Endothelial cell of umbilical vein (primary cell): ENCODE data around the gene ZFP30. TPM values are rescaled to one million over a fixed set of nuclear protein-coding genes. Genes with fewer than 3 reads are reported as not detected.

Source experiments
- BruUV-seq: library from RNA; stranded (reverse); fragments of 400-500 nt; replicated peaks from 2 replicates; lab custom pipeline; 2021; lab: Mats Ljungman, UMichigan
- CTCF ChIA-PET: fragments of 300-600, 350-600 bp; sonication (Branson Sonifier 250); formaldehyde crosslinking; loops from one replicate; lab custom pipeline; 2021; ENCODE audit warnings: antibody characterized with exemption, inconsistent platforms; lab: Charles Lee
- POLR2A ChIA-PET: fragments of 300-600, 350-600 bp; sonication (Branson Sonifier 250); formaldehyde crosslinking; loops from one replicate; lab custom pipeline; 2021; ENCODE audit warnings: antibody characterized with exemption, inconsistent platforms; lab: Charles Lee
- DNase-seq: peaks from one replicate; pipeline ENCODE4 v3.0.0-alpha.2; 2011; ENCODE audit warnings: low read depth, low spot score
- FAIRE-seq: peaks from 2 replicates; lab custom pipeline; 2011; peaks lifted over from hg19 to GRCh38; lab: Jason Lieb, UNC
- H2AFZ ChIP-seq: 2 replicates; pipeline ENCODE4 v1.6.0; 2012; ENCODE audit warnings: low read depth, low read length, control low read depth, inconsistent platforms
- H3K27ac ChIP-seq: 2 replicates; pipeline ENCODE4 v1.5.1; 2011; ENCODE audit warnings: low read depth, mild to moderate bottlenecking, control low read depth, low read length, moderate library complexity; ENCODE audit not compliant: insufficient read depth
- H3K27me3 ChIP-seq, 2 experiments: 2 replicates each; pipeline versions ENCODE4 v1.6.0 to v1.6.1; 2011; ENCODE audit warnings: low read length in 2 of 2, mixed read lengths in 1 of 2; ENCODE audit not compliant: control insufficient read depth in 2 of 2, insufficient read depth in 2 of 2
- H3K36me3 ChIP-seq, 2 experiments: 2 replicates in 1 of 2; 3 replicates in 1 of 2; pipeline ENCODE4 v1.5.1; 2011; ENCODE audit warnings: low read length in 2 of 2, mild to moderate bottlenecking in 1 of 2, moderate library complexity in 1 of 2; ENCODE audit not compliant: control insufficient read depth in 2 of 2, insufficient read depth in 2 of 2; ENCODE audit errors: extremely low read depth in 1 of 2
- H3K4me1 ChIP-seq: 3 replicates; pipeline ENCODE4 v1.5.1; 2011; ENCODE audit warnings: mild to moderate bottlenecking, low read length; ENCODE audit not compliant: control insufficient read depth, insufficient read depth; ENCODE audit errors: extremely low read depth
- H3K4me2 ChIP-seq: 2 replicates; pipeline ENCODE4 v1.6.1; 2011; ENCODE audit warnings: low read length, control low read depth, mixed read lengths; ENCODE audit not compliant: insufficient read depth
- H3K4me3 ChIP-seq, 3 experiments: fragments of 200-600 bp in 1 of 3; sonication (generic), shearing (Covaris generic) in 1 of 3; replicated peaks in 1 of 3; 2 replicates each; pipeline ENCODE4 v1.5.1; 2011 to 2016; ENCODE audit warnings: control low read depth in 3 of 3, low read length in 3 of 3, mild to moderate bottlenecking in 2 of 3, inconsistent platforms in 1 of 3, low read depth in 1 of 3, moderate library complexity in 1 of 3; ENCODE audit not compliant: insufficient read depth in 1 of 3
- H3K79me2 ChIP-seq: 2 replicates; pipeline ENCODE4 v1.6.0; 2012; ENCODE audit warnings: low read length, inconsistent platforms; ENCODE audit not compliant: control insufficient read depth, insufficient read depth
- H3K9ac ChIP-seq: replicated peaks from 2 replicates; pipeline ENCODE3; 2011; ENCODE audit warnings: low read length, control low read depth; ENCODE audit not compliant: insufficient read depth; ENCODE audit errors: extremely low read depth
- H3K9me1 ChIP-seq: replicated peaks from 3 replicates; pipeline ENCODE4 v1.6.0; 2011; ENCODE audit warnings: mild to moderate bottlenecking, low read length; ENCODE audit not compliant: control insufficient read depth, insufficient read depth; ENCODE audit errors: extremely low read depth
- H3K9me3 ChIP-seq: replicated peaks from 2 replicates; pipeline ENCODE4 v1.5.1; 2012; ENCODE audit warnings: low read length, inconsistent platforms; ENCODE audit not compliant: control insufficient read depth, insufficient read depth
- H4K20me1 ChIP-seq: replicated peaks from 2 replicates; pipeline ENCODE3; 2011; ENCODE audit warnings: mild to moderate bottlenecking, low read length; ENCODE audit not compliant: control insufficient read depth, insufficient read depth; ENCODE audit errors: extremely low read depth
- CTCF ChIP-seq, 2 donors: IDR thresholded peaks; 1 replicate in 1 of 2; 2 replicates in 1 of 2; pipeline ENCODE4 v1.5.1; 2011; ENCODE audit warnings: low read length in 2 of 2, mild to moderate bottlenecking in 2 of 2, moderate library complexity in 2 of 2, control low read depth in 1 of 2, inconsistent platforms in 1 of 2, low read depth in 1 of 2; ENCODE audit not compliant: insufficient read depth in 1 of 2; ENCODE audit errors: extremely low read depth in 1 of 2
- EZH2 ChIP-seq: IDR thresholded peaks from 2 replicates; pipeline ENCODE4 v1.6.1; 2012; ENCODE audit warnings: borderline replicate concordance, low read depth, mild to moderate bottlenecking, moderate library complexity, low read length, inconsistent platforms; ENCODE audit not compliant: severe bottlenecking
- FOS ChIP-seq: IDR thresholded peaks from 2 replicates; pipeline ENCODE4 v1.6.1; 2011; ENCODE audit warnings: mild to moderate bottlenecking, low read length, moderate library complexity, borderline replicate concordance; ENCODE audit not compliant: insufficient read depth
- GATA2 ChIP-seq: IDR thresholded peaks from 2 replicates; pipeline ENCODE4 v1.7.0; 2011; ENCODE audit warnings: low read depth, mild to moderate bottlenecking, moderate library complexity, mixed read lengths, low read length; ENCODE audit not compliant: insufficient read length, insufficient read depth
- JUN ChIP-seq: IDR thresholded peaks from 2 replicates; pipeline ENCODE4 v1.6.1; 2011; ENCODE audit warnings: borderline replicate concordance, low read depth; ENCODE audit not compliant: insufficient read length, insufficient read depth
- MAX ChIP-seq: IDR thresholded peaks from 2 replicates; pipeline ENCODE4 v1.6.1; 2011; ENCODE audit not compliant: insufficient read depth, insufficient read length
- MYC ChIP-seq: IDR thresholded peaks from one replicate; pipeline ENCODE4 v1.6.1; 2011; ENCODE audit warnings: mild to moderate bottlenecking, low read depth, low read length
- POLR2A ChIP-seq: IDR thresholded peaks from 2 replicates; pipeline ENCODE4 v1.6.1; 2012; ENCODE audit warnings: low read depth, mild to moderate bottlenecking, control low read depth, low read length
- POLR2AphosphoS5 ChIP-seq: IDR thresholded peaks from 2 replicates; pipeline ENCODE4 v1.6.1; 2012; ENCODE audit warnings: low read depth, mild to moderate bottlenecking, control low read depth, low read length, moderate library complexity; ENCODE audit not compliant: insufficient read depth
- dilution Hi-C: fragments of 300-500 bp; cut with MboI; formaldehyde crosslinking; loops from one replicate; pipeline ENCODE4 v1.15.0; 2019; ENCODE audit warnings: low sequenced_read_pairs; ENCODE audit not compliant: extremely low pct_ligation_motif_present
- intact Hi-C: fragments of 100-400 bp; cut with micrococcal nuclease; formaldehyde crosslinking; loops from one replicate; pipeline ENCODE4 v1.10.0; 2022
- polyA plus RNA-seq, 4 experiments: library from polyadenylated mRNA; depleted of rRNA in 3 of 4; stranded (reverse) in 3 of 4; unstranded in 1 of 4; fragments of >200 nt; gene quantifications; 2 replicates each; pipeline versions ENCODE4 v1.2.1 to v1.2.3, GENCODE V29; 2011 to 2012; ENCODE audit warnings: missing spikeins in 1 of 4
- total RNA-seq: library from RNA; stranded (reverse); gene quantifications from 2 replicates; pipeline ENCODE4 v1.2.3, GENCODE V29; 2021

The ZFP30 gene
- total and polyA plus RNA-seq, 2 donors (not counting 3 experiments of a cell fraction or from before 2014, with no cell fraction given): 1.6 to 7.6 TPM

- Histone ChIP-seq H4K20me1 (no peaks in the 10 kb centered on the region), H2AFZ (no peak overlapping the region), H3K9me3 (peaks cover 10% of the 10 kb centered on the region), H3K9me1 (no peaks in the 10 kb centered on the region), H3K79me2 (no peaks in the 10 kb centered on the region), H3K27ac (no peak overlapping the region), H3K4me1 (no peaks in the 10 kb centered on the region), H3K4me3 (no peak overlapping the region), H3K27me3 (no peaks in the 10 kb centered on the region), H3K9ac (no peak overlapping the region), H3K36me3 (peaks cover 3 to 7% of the 10 kb centered on the region in 2 experiments), H3K4me2 (no peak overlapping the region)
- ChIA-PET CTCF (no interaction called here), POLR2A (no interaction called here)
- TF ChIP-seq GATA2 (no peak), MYC (no peak), POLR2A (no peak), CTCF (IDR thresholded peaks at IDR 0.05; ENCODE audit: extremely low read depth in 1 of 2, insufficient read depth in 1 of 2, low read depth in 1 of 2, low read length in 2 of 2) (no peak), FOS (no peak), EZH2 (no peak), MAX (no peak), POLR2AphosphoS5 (no peak), JUN (no peak)
- no TSS peak for BruUV-seq
- intact Hi-C loops (no loop called here), dilution Hi-C loops (no loop called here)
- no peak for FAIRE-seq
- DNase-seq: no peak
These were observed 19.9 kb downstream of the ZFP30 start for GRCh38 chr19:37635076-37636056.
